ENCODE data around the gene PXDN. TPM values are rescaled to one million over a fixed set of nuclear protein-coding genes. Genes with fewer than 3 reads are reported as not detected.

Gene PXDN
- total and polyA plus RNA-seq, 2 of the 4 experiments (the other 2 are of a cell fraction) = 153 to 332 TPM

DNA sequence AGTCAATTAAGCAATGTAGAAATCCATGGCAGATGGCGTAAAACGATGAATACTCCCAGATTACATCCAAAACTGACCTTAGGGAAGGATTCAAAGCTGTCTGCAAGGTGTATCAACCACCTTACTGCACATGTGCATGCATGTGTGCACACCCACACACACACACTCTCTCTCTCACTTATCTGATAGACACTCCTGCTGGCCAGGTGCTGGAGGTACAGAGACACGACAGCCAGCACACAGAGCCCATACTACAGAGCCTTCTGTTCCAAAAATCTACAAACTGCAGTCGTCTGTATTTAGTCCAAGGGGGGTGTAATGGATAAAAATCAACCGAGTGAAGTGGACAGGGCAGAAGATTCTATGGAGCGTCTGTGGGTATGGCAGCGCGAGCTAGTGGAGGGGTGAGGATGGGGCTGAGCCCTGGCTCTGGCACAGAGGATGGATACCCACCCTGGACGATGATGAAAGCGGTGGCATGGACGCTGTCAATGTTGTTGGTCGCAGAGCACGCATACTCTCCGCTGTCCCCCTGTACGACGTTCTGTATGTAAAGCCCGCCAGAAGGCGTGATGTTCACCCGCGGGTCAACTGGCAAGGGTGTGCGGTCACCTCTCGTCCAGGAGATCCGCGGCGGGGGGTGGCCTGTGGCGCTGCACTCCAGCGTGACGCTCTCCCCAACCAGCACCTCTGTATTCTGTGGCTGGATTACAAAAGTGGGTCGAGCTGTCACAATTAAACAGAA is 78.4 kb downstream of the PXDN start:
- Histone ChIP-seq H3K4ac (ENCODE audit: low read depth, low read length) (no peak overlapping the region), H4K5ac (ENCODE audit: low read depth, low read length) (no peak overlapping the region), H2AK5ac (ENCODE audit: low read depth, low read length) (no peak overlapping the region), H3K56ac (ENCODE audit: extremely low read depth, insufficient read depth, low read length) (no peak overlapping the region), H4K91ac (ENCODE audit: insufficient read depth, low read depth, low read length) (no peak overlapping the region), H3K14ac (replicated peaks; ENCODE audit: low read depth, low read length) (no peak overlapping the region), H2BK120ac (ENCODE audit: low read depth, low read length) (no peak overlapping the region), H3K27ac (ENCODE audit: insufficient read depth, low read length) (no peak overlapping the region), H3K23ac (ENCODE audit: low read depth, low read length) (no peak overlapping the region), H3K9ac (ENCODE audit: low read depth, low read length) (no peak overlapping the region), H3K4me2 (ENCODE audit: low read depth, low read length) (no peak overlapping the region), H4K8ac (ENCODE audit: low read depth in 2 of 2, low read length in 2 of 2) (no peak overlapping the region), H2AK9ac (replicated peaks; ENCODE audit: low read depth, low read length, poor library complexity) (no peak overlapping the region), H2BK20ac (ENCODE audit: low read depth, low read length) (no peak overlapping the region), H3K36me3 (ENCODE audit: control insufficient read depth, insufficient read depth, low read length) (peaks cover 62% of the 10 kb centered on the region), H2AFZ (replicated peaks; ENCODE audit: low read length, poor library complexity) (no peak overlapping the region), H4K20me1 (ENCODE audit: insufficient read depth, low read length) (peaks cover 18% of the 10 kb centered on the region), H3K79me1 (ENCODE audit: low read depth in 1 of 2, low read length in 2 of 2) (peaks cover 34 to 63% of the 10 kb centered on the region in 2 experiments), H2BK5ac (ENCODE audit: low read depth, low read length, poor library complexity, severe bottlenecking) (no peak overlapping the region), H3K9me1 (ENCODE audit: insufficient read depth, low read length) (peaks cover 4% of the 10 kb centered on the region; the same call in 1 of the 2 replicates), H3K27me3 (ENCODE audit: control insufficient read depth, insufficient read depth, low read length) (no peaks in the 10 kb centered on the region), H2BK15ac (ENCODE audit: low read depth, low read length) (no peak overlapping the region), H3K4me1 (ENCODE audit: control insufficient read depth, insufficient read depth, low read length) (no peaks in the 10 kb centered on the region), H3K4me3 (ENCODE audit: insufficient read depth, low read depth, low read length) (no peak overlapping the region), H3K18ac (ENCODE audit: low read depth, low read length) (no peak overlapping the region), H3K9me3 (ENCODE audit: control insufficient read depth, insufficient read depth, low read length) (no peaks in the 10 kb centered on the region)
- BruUV-seq (replicated peaks) = no TSS peak
- intact Hi-C loops (cut with micrococcal nuclease) (no loop called here), dilution Hi-C loops (cut with HindIII; ENCODE audit: low sequenced_read_pairs, unreplicated experiment) (no loop called here), in situ Hi-C loops (cut with MboI; ENCODE audit: low sequenced_read_pairs) (no loop called here)
- ChIA-PET POLR2A (ENCODE audit: unreplicated experiment) (no interaction called here), CTCF (no interaction called here)
- ATAC-seq (ENCODE audit: low read depth) = no peak
- TF ChIP-seq RFX5 (IDR thresholded peaks at IDR 0.05; ENCODE audit: low read depth, low read length) (no peak), CEBPB (IDR thresholded peaks at IDR 0.05; ENCODE audit: low read depth, low read length) (no peak), MAFK (IDR thresholded peaks at IDR 0.05; ENCODE audit: low read depth, low read length) (no peak)
- DNase-seq = no peak
- 92% methylated on average over 12 of the region's 29 CpGs; no CpG with 5 or more reads in 1 of the 2 experiments for WGBS, 2 experiments (ENCODE audit: extremely low coverage in 2 of 2, insufficient read length in 1 of 2)
